IPS DF 6.9 (cell line): ENCODE measurements around the gene SLC5A9.

Experiments used
- DNase-seq: peaks from one replicate; pipeline ENCODE4 v3.0.0-alpha.2; 2013; ENCODE audit warnings: low read depth, low spot score
- H3K27ac ChIP-seq: one replicate; pipeline ENCODE4 v1.5.1; 2013; ENCODE audit warnings: low read length, control low read depth
- H3K27me3 ChIP-seq: 2 replicates; pipeline ENCODE4 v1.6.1; 2013; ENCODE audit warnings: mild to moderate bottlenecking, low read length; ENCODE audit not compliant: control insufficient read depth, insufficient read depth
- H3K36me3 ChIP-seq: 2 replicates; pipeline ENCODE4 v1.6.1; 2013; ENCODE audit warnings: low read length; ENCODE audit not compliant: control insufficient read depth, insufficient read depth
- H3K4me1 ChIP-seq: 2 replicates; pipeline ENCODE4 v1.6.1; 2013; ENCODE audit warnings: low read length; ENCODE audit not compliant: control insufficient read depth, insufficient read depth
- H3K4me3 ChIP-seq: 2 replicates; pipeline ENCODE4 v1.5.1; 2013; ENCODE audit warnings: mild to moderate bottlenecking, low read length
- H3K9me3 ChIP-seq: 2 replicates; pipeline ENCODE4 v1.6.1; 2013; ENCODE audit warnings: low read length, inconsistent platforms; ENCODE audit not compliant: control insufficient read depth, insufficient read depth
- WGBS: extraction: QIAGEN DNeasy Blood & Tissue Kit; methylation state at CpG from one replicate; pipeline ENCODE4 v1.1.7; 2013; ENCODE audit warnings: mixed read lengths, missing lambda C conversion rate; ENCODE audit not compliant: insufficient read length, insufficient coverage; 5-methylcytosine and 5-hydroxymethylcytosine counted together

SLC5A9 gene

GRCh38 chr1:48223366-48224240, 1.1 kb downstream of the SLC5A9 start:
- Histone ChIP-seq H3K36me3 (no peaks in the 10 kb centered on the region), H3K4me1 (no peaks in the 10 kb centered on the region; the same call in 1 of the 2 replicates), H3K27me3 (no peaks in the 10 kb centered on the region), H3K27ac (no peak overlapping the region), H3K4me3 (no peak overlapping the region), H3K9me3 (no peaks in the 10 kb centered on the region)
- WGBS = no CpG with 5 or more reads among the region's 7 CpGs
- no peak for DNase-seq

GRCh38 chr1:48224791-48225190, 2.3 kb downstream of the SLC5A9 start:
- no peak for DNase-seq
- no peak overlapping the region for H3K27ac ChIP-seq
- H3K27me3 ChIP-seq = no peaks in the 10 kb centered on the region
- H3K4me1 ChIP-seq = no peaks in the 10 kb centered on the region; the same call in 1 of the 2 replicates
- no peaks in the 10 kb centered on the region for H3K9me3 ChIP-seq
- H3K4me3 ChIP-seq = no peak overlapping the region
- H3K36me3 ChIP-seq = no peaks in the 10 kb centered on the region
- WGBS = no CpG with 5 or more reads among the region's 6 CpGs

GRCh38 chr1:48225579-48225978, 3.1 kb downstream of the SLC5A9 start:
- Histone ChIP-seq H3K27ac (no peak overlapping the region), H3K27me3 (no peaks in the 10 kb centered on the region), H3K4me1 (no peaks in the 10 kb centered on the region; the same call in 1 of the 2 replicates), H3K9me3 (no peaks in the 10 kb centered on the region), H3K36me3 (no peaks in the 10 kb centered on the region), H3K4me3 (no peak overlapping the region)
- no peak for DNase-seq
- WGBS = 100% methylated on average over 5 of the region's 6 CpGs

DNA sequence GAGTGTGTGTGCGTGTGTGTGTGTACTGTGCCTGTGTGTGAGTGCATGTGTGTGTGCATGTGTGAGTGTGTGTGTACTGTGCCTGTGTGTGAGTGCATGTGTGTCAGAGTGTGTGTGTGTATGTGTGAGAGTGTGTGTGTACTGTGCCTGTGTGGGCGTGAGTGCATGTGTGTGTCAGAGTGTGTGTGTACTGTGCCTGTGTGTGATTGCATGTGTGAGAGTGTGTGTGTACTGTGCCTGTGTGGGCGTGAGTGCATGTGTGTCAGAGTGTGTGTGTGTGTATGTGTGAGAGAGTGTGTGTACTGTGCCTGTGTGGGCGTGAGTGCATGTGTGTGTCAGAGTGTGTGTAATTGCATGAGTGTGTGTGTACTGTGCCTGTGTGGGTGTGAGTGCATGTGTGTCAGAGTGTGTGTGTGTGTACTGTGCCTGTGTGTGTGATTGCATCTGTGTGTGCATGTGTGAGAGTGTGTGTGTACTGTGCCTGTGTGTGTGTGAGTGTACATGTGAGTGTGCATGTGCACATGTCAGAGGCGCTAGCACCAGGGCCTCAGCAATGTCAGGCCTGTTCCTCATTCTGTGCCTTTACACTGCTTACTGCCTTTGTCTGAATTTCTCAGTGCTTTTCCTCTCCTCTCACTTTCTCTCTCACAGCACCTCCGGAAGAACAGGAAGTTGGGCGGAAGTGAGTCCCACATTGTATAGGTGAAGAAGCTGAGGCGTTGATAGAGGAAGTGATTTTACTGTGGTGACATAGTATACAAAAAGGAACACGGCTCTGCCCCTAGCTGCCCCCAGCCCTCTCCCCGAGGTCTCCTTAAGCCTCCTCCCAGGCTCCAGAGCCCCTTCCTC, 4.9 kb downstream of the SLC5A9 start:
- H3K27ac ChIP-seq = no peak overlapping the region
- H3K9me3 ChIP-seq = no peaks in the 10 kb centered on the region
- DNase-seq = no peak
- H3K36me3 ChIP-seq = no peaks in the 10 kb centered on the region
- H3K4me1 ChIP-seq = no peaks in the 10 kb centered on the region; the same call in 1 of the 2 replicates
- H3K4me3 ChIP-seq = no peak overlapping the region
- H3K27me3 ChIP-seq = no peaks in the 10 kb centered on the region
- no CpG with 5 or more reads among the region's 10 CpGs for WGBS

DNA sequence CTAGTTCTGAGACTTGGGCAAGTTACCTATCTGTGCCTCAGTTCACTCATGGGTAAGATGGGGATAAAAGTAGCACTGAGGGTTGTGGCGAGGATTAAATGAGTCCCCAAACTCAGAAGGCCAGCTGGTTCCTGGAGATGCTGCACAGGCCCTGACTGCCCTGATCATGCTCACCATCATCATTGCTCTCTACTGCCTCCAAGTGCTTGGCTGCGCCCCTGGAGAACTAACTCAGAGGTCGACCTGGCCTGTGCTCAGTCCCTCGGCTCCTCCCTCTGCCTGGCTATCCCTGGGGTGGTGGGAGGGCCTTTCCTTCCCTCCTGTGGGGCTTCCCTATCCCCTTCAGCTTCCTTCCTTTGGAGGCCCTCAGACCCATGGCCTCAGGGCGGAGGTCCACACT, 5.6 kb downstream of the SLC5A9 start:
- WGBS = no CpG with 5 or more reads among the region's 5 CpGs
- H3K36me3 ChIP-seq = no peaks in the 10 kb centered on the region
- no peak overlapping the region for H3K27ac ChIP-seq

GRCh38 chr1:48229317-48229716, 6.8 kb downstream of the SLC5A9 start:
- Histone ChIP-seq H3K4me1 (no peaks in the 10 kb centered on the region), H3K9me3 (no peaks in the 10 kb centered on the region), H3K27ac (no peak overlapping the region), H3K4me3 (no peak overlapping the region), H3K36me3 (no peaks in the 10 kb centered on the region), H3K27me3 (no peaks in the 10 kb centered on the region)
- no CpG with 5 or more reads among the region's 6 CpGs for WGBS
- DNase-seq = no peak

More for the DNA sequence above, 5.6 kb downstream of the SLC5A9 start:
- H3K4me3 ChIP-seq = no peak overlapping the region
- peak; percentile 33 for DNase-seq
- H3K4me1 ChIP-seq = no peaks in the 10 kb centered on the region; the same call in 1 of the 2 replicates
- no peaks in the 10 kb centered on the region for H3K9me3 ChIP-seq
- no peaks in the 10 kb centered on the region for H3K27me3 ChIP-seq

- no CpG with 5 or more reads among the region's 4 CpGs for WGBS
- Histone ChIP-seq H3K9me3 (no peaks in the 10 kb centered on the region), H3K27me3 (no peaks in the 10 kb centered on the region), H3K4me3 (no peak overlapping the region), H3K4me1 (no peaks in the 10 kb centered on the region), H3K27ac (no peak overlapping the region), H3K36me3 (no peaks in the 10 kb centered on the region)
- DNase-seq = no peak
These were observed 7.7 kb downstream of the SLC5A9 start for GRCh38 chr1:48230236-48230635.

DNA sequence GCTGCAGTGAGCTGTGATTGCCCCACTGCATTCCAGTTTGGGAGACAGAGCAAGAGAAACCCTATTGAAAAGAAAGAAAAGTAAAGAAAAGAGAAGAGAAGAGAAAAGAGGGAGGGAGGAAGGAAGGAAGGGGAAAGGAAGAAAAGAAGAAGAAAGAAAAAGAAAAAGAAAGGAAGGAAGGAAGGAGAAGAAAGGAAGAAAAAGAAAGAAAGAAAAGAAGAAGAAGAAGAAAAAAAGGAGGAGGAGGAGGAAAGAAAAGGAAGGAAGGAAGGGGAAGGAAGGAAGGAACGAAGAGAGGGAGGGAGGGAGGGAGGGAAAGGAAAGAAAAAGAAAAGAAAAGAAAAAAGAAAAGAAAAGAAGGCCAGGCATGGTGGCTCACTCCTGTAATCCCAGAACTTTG, 10.2 kb downstream of the SLC5A9 start:
- H3K4me1 ChIP-seq = peaks cover 1% of the 10 kb centered on the region; the same call in 1 of the 2 replicates
- H3K27me3 ChIP-seq = no peaks in the 10 kb centered on the region
- H3K4me3 ChIP-seq = no peak overlapping the region
- no peak overlapping the region for H3K27ac ChIP-seq
- no peak for DNase-seq
- WGBS = no CpG with 5 or more reads among the region's 1 CpG
- no peaks in the 10 kb centered on the region for H3K36me3 ChIP-seq
- no peaks in the 10 kb centered on the region for H3K9me3 ChIP-seq

DNA sequence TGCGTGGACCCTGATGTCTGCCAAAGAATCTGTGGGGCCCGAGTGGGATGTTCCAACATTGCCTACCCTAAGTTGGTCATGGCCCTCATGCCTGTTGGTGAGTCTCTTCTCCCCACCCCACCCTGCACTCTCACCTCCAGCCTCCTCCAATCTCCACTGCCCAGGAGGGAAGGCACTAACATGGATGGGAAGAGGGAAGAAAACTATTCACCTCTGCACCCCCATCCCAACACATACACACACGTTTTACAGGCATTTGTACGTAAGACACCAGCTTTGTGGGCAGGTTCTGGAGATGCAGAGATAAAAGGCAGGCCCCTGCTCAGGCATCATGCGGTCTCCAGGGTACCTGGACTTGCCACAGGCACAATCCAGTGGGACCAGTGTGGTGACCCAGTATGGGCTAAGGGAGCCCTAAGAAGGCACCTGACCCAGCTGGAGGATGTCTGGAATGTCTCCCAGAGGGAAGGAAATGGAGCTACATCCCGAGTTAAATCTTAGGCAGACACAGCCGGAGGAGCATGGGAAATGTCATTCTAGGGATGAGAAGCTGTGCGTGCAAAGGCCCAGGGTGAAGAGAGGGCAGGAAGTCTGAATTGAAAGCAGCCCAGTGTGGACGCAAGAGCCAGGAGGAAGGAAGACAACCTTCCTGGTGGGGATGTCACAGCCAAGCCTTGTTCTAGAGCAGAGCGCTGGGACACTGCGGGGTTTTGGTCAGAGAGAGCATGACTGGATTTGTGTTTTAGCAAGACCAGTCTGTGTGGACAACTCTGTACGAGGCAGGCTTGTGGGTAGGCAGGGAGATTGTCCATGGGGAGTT, 11.4 kb downstream of the SLC5A9 start:
- no CpG with 5 or more reads among the region's 12 CpGs for WGBS
- no peaks in the 10 kb centered on the region for H3K36me3 ChIP-seq
- no peak for DNase-seq

DNA sequence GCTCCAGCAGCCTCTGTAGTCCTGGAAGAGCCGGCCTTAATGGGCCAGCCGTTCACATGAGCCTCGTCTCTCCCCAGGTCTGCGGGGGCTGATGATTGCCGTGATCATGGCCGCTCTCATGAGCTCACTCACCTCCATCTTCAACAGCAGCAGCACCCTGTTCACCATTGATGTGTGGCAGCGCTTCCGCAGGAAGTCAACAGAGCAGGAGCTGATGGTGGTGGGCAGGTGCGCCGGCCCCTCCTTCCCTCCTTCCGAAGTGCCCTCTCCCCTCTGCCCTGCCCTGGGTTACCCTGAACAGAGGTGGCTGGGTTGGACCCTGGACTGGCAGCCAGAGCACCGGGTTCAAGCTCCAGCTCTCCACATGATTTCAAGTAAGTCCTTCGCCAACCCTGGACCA, 13.1 kb downstream of the SLC5A9 start:
- H3K27ac ChIP-seq = no peak overlapping the region
- H3K4me1 ChIP-seq = peaks cover 1% of the 10 kb centered on the region; the same call in 1 of the 2 replicates
- WGBS = no CpG with 5 or more reads among the region's 13 CpGs
- no peaks in the 10 kb centered on the region for H3K36me3 ChIP-seq
- DNase-seq = no peak
- H3K27me3 ChIP-seq = no peaks in the 10 kb centered on the region
- no peaks in the 10 kb centered on the region for H3K9me3 ChIP-seq
- no peak overlapping the region for H3K4me3 ChIP-seq

More for the DNA sequence above, 11.4 kb downstream of the SLC5A9 start:
- Histone ChIP-seq H3K27me3 (no peaks in the 10 kb centered on the region), H3K9me3 (no peaks in the 10 kb centered on the region), H3K27ac (no peak overlapping the region), H3K4me3 (no peak overlapping the region), H3K4me1 (peaks cover 1% of the 10 kb centered on the region; the same call in 1 of the 2 replicates)
